Measurements from ENCODE around the gene POLE.

- TF ChIP-seq CTCF (IDR thresholded peaks at IDR 0.05) (no peak), POLR2A (IDR thresholded peaks at IDR 0.05) (no peak)
Observed at GRCh38 chr12:132611620-132612019, 75.5 kb downstream of the POLE start.

Measured in heart left ventricle (tissue), 13 donors.